ENCODE measurements around the gene DESI2.

Gene DESI2

GRCh38 chr1:244645414-244645813 is 7.5 kb upstream of the DESI2 start:
- Histone ChIP-seq H3K27me3 (ENCODE audit: low read length) (no peaks in the 10 kb centered on the region), H3K36me3 (ENCODE audit: low read length) (no peaks in the 10 kb centered on the region), H3K9ac (ENCODE audit: low read length) (no peak overlapping the region), H2AFZ (ENCODE audit: low read depth, low read length, severe bottlenecking) (no peak overlapping the region), H3F3A (ENCODE audit: insufficient read depth) (no peaks in the 10 kb centered on the region), H4K20me1 (ENCODE audit: low read depth, low read length) (no peaks in the 10 kb centered on the region), H3K27ac (ENCODE audit: low read depth, low read length) (no peak overlapping the region), H3K79me2 (ENCODE audit: insufficient read depth, low read length) (no peaks in the 10 kb centered on the region), H3K4me2 (ENCODE audit: low read depth, low read length, poor library complexity, severe bottlenecking) (no peak overlapping the region), H3K9me3 (ENCODE audit: insufficient read depth, low read length) (no peaks in the 10 kb centered on the region), H3K4me3 (ENCODE audit: insufficient read depth, low read length, poor library complexity, severe bottlenecking) (no peak overlapping the region), H3K9me2 (replicated peaks; ENCODE audit: insufficient read depth, low read length) (no peaks in the 10 kb centered on the region)
- TF ChIP-seq CTCF (IDR thresholded peaks at IDR 0.05; ENCODE audit: insufficient read depth, low read length, poor library complexity, severe bottlenecking): no peak
- no peak for TF ChIP-seq EZH2phosphoT487 (conservative IDR thresholded peaks at IDR 0.05; ENCODE audit: low read length)

GRCh38 chr1:244645890-244646289 is 7.0 kb upstream of the DESI2 start:
- Histone ChIP-seq H3K4me2 (ENCODE audit: low read depth, low read length, poor library complexity, severe bottlenecking) (no peak overlapping the region), H3F3A (ENCODE audit: insufficient read depth) (no peaks in the 10 kb centered on the region), H2AFZ (ENCODE audit: low read depth, low read length, severe bottlenecking) (no peak overlapping the region), H3K4me3 (ENCODE audit: insufficient read depth, low read length, poor library complexity, severe bottlenecking) (no peak overlapping the region), H3K9ac (ENCODE audit: low read length) (no peak overlapping the region), H3K9me3 (ENCODE audit: insufficient read depth, low read length) (no peaks in the 10 kb centered on the region), H3K36me3 (ENCODE audit: low read length) (no peaks in the 10 kb centered on the region), H3K27ac (ENCODE audit: low read depth, low read length) (no peak overlapping the region), H3K9me2 (replicated peaks; ENCODE audit: insufficient read depth, low read length) (no peaks in the 10 kb centered on the region), H3K79me2 (ENCODE audit: insufficient read depth, low read length) (no peaks in the 10 kb centered on the region), H3K27me3 (ENCODE audit: low read length) (no peaks in the 10 kb centered on the region), H4K20me1 (ENCODE audit: low read depth, low read length) (no peaks in the 10 kb centered on the region)
- TF ChIP-seq EZH2phosphoT487 (conservative IDR thresholded peaks at IDR 0.05; ENCODE audit: low read length) (no peak), CTCF (IDR thresholded peaks at IDR 0.05; ENCODE audit: insufficient read depth, low read length, poor library complexity, severe bottlenecking) (no peak)

GRCh38 chr1:244647819-244648218 is 5.1 kb upstream of the DESI2 start:
- no peak overlapping the region for H3K27ac ChIP-seq (ENCODE audit: low read depth, low read length)
- no peak overlapping the region for H3K4me2 ChIP-seq (ENCODE audit: low read depth, low read length, poor library complexity, severe bottlenecking)
- no peaks in the 10 kb centered on the region for H3K9me2 ChIP-seq (replicated peaks; ENCODE audit: insufficient read depth, low read length)
- no peaks in the 10 kb centered on the region for H4K20me1 ChIP-seq (ENCODE audit: low read depth, low read length)
- H3K27me3 ChIP-seq (ENCODE audit: low read length): no peaks in the 10 kb centered on the region
- no peaks in the 10 kb centered on the region for H3K9me3 ChIP-seq (ENCODE audit: insufficient read depth, low read length)
- no peak overlapping the region for H2AFZ ChIP-seq (ENCODE audit: low read depth, low read length, severe bottlenecking)
- no peaks in the 10 kb centered on the region for H3K36me3 ChIP-seq (ENCODE audit: low read length)
- no peaks in the 10 kb centered on the region for H3K79me2 ChIP-seq (ENCODE audit: insufficient read depth, low read length)
- H3K9ac ChIP-seq (ENCODE audit: low read length): no peak overlapping the region
- TF ChIP-seq EZH2phosphoT487 (conservative IDR thresholded peaks at IDR 0.05; ENCODE audit: low read length) (no peak), CTCF (IDR thresholded peaks at IDR 0.05; ENCODE audit: insufficient read depth, low read length, poor library complexity, severe bottlenecking) (no peak)
- H3F3A ChIP-seq (ENCODE audit: insufficient read depth): no peaks in the 10 kb centered on the region
- no peak overlapping the region for H3K4me3 ChIP-seq (ENCODE audit: insufficient read depth, low read length, poor library complexity, severe bottlenecking)

All from SU-DHL-6 (cell line).